ENCODE data around the gene MARF1. TPM values are rescaled to one million over a fixed set of nuclear protein-coding genes. Genes with fewer than 3 reads are reported as not detected.

The MARF1 gene
- total RNA-seq, 4 donors from 2014 or later: 16.8 to 33.8 (median 19.2) TPM

- intact Hi-C loops (cut with DNase I): no loop called here
- Histone ChIP-seq H3K9me3 (no peaks in the 10 kb centered on the region), H3K4me3 (no peak overlapping the region), H3K27me3 (no peaks in the 10 kb centered on the region), H3K27ac (no peak overlapping the region), H3K4me1 (peaks cover 8 to 34% (median 25%) of the 10 kb centered on the region in 3 donors), H3K36me3 (peaks cover 0 to 64% (median 31%) of the 10 kb centered on the region in 3 donors)
- DNase-seq: no peak
- 66 to 70% methylated on average over 6 of the region's 6 CpGs for WGBS, 2 donors
- TF ChIP-seq POLR2A (IDR thresholded peaks at IDR 0.05): no peak
- TF ChIP-seq, protein P1, sequence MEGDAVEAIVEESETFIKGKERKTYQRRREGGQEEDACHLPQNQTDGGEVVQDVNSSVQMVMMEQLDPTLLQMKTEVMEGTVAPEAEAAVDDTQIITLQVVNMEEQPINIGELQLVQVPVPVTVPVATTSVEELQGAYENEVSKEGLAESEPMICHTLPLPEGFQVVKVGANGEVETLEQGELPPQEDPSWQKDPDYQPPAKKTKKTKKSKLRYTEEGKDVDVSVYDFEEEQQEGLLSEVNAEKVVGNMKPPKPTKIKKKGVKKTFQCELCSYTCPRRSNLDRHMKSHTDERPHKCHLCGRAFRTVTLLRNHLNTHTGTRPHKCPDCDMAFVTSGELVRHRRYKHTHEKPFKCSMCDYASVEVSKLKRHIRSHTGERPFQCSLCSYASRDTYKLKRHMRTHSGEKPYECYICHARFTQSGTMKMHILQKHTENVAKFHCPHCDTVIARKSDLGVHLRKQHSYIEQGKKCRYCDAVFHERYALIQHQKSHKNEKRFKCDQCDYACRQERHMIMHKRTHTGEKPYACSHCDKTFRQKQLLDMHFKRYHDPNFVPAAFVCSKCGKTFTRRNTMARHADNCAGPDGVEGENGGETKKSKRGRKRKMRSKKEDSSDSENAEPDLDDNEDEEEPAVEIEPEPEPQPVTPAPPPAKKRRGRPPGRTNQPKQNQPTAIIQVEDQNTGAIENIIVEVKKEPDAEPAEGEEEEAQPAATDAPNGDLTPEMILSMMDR (IDR thresholded peaks at IDR 0.05): no peak
These were observed 48.1 kb downstream of the MARF1 start for GRCh38 chr16:15594711-15595320.

DNA sequence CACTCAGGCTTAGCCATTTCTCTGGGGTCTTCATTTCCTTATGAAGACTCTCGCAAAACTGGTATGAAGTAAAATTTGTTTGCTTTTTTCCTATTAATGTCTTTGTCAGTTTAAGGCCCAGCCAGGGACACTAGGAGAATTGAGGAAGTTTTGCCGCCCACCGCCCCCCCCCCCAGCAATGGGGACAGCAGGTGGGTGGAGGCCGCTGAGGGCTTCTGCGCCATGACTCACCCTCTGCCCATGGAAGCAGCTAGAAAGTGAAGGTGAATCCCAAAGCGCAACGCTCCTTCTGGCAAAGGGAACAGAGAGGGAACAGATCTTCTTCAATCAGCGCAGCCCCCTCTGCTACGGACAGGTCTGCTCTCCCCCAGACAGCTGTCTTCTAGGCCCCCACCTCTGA, 49.7 kb downstream of the MARF1 start:
- peak overlapping the region; percentile 58 to 93 (median 68) for H3K27ac ChIP-seq
- H3K27me3 ChIP-seq: no peaks in the 10 kb centered on the region
- intact Hi-C loops (cut with DNase I): no loop called here
- no peak for TF ChIP-seq POLR2A (IDR thresholded peaks at IDR 0.05)
- TF ChIP-seq, protein P1 (IDR thresholded peaks at IDR 0.05): no peak
- no peaks in the 10 kb centered on the region for H3K9me3 ChIP-seq
- H3K36me3 ChIP-seq: peaks cover 0 to 54% (median 21%) of the 10 kb centered on the region in 3 donors
- peaks cover 10 to 44% (median 32%) of the 10 kb centered on the region in 3 donors for H3K4me1 ChIP-seq
- 69 to 84% methylated on average over 5 to 7 of the region's 9 CpGs for WGBS, 2 donors
- no peak for DNase-seq
- H3K4me3 ChIP-seq: no peak overlapping the region

DNA sequence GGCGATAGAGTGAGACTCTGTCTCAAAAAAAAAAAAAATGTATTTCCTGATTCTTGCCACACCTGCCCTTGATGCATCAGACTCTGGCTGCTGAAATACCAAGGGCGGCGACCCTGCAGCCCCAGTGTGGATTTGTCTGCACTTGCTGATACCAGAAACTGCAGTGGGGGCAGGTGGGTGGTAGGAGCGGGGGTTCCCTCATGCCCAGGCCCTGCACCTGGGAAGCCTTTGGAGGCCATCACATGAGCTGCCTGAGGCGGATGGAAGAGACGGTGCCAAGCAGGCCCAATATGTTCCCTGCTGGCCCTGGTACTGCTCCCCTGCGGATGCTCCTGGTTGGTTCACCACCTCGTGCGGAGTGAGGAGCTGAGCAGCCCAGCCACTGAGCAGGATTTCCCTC, 50.6 kb downstream of the MARF1 start:
- peaks cover 4 to 50% (median 16%) of the 10 kb centered on the region in 3 donors for H3K36me3 ChIP-seq
- no peak for DNase-seq
- no peaks in the 10 kb centered on the region for H3K27me3 ChIP-seq
- H3K4me3 ChIP-seq: no peak overlapping the region
- TF ChIP-seq, protein P1 (IDR thresholded peaks at IDR 0.05): peak in 1 of 6 experiments; percentile 15
- TF ChIP-seq POLR2A (IDR thresholded peaks at IDR 0.05): no peak
- H3K27ac ChIP-seq: peak overlapping the region; percentile 58 to 93 (median 68)
- 19 to 42% methylated on average over 3 to 9 of the region's 9 CpGs for WGBS, 2 donors
- H3K9me3 ChIP-seq: no peaks in the 10 kb centered on the region
- intact Hi-C loops (cut with DNase I): no loop called here
- H3K4me1 ChIP-seq: peaks cover 10 to 44% (median 32%) of the 10 kb centered on the region in 3 donors

GRCh38 chr16:15587152-15587825, 55.7 kb downstream of the MARF1 start:
- TF ChIP-seq, protein P1 (IDR thresholded peaks at IDR 0.05): no peak
- TF ChIP-seq POLR2A (IDR thresholded peaks at IDR 0.05): no peak
- DNase-seq: no peak
- H3K9me3 ChIP-seq: peaks cover 0 to 6% (median 0%) of the 10 kb centered on the region in 3 donors
- no peak overlapping the region for H3K4me3 ChIP-seq
- no peak overlapping the region for H3K27ac ChIP-seq
- no peaks in the 10 kb centered on the region for H3K27me3 ChIP-seq
- peaks cover 10 to 35% (median 24%) of the 10 kb centered on the region in 3 donors for H3K4me1 ChIP-seq
- intact Hi-C loops (cut with DNase I): no loop called here
- H3K36me3 ChIP-seq: peaks cover 5 to 47% (median 5%) of the 10 kb centered on the region in 3 donors
- 95 to 96% methylated on average over 13 of the region's 17 CpGs for WGBS, 2 donors

DNA sequence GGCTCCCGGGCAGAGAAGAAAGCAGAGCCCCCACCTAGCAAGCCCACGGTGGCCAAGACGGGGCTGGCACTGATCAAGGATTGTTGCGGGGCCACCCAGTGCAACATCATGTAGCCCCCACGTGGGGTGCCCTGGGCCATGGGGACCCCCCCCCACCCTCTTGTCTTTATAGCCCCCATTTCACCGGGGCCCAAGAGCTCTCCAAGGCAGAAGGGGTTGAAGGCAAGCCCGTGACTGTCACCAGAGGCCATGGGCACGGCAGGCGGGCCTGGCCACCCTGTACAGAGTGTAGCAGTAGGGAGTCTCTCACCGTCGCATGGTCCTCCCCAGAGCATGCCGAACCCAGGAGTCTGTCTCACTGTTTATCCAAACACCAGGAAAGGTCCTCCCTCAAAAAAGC, 56.2 kb downstream of the MARF1 start:
- no peak overlapping the region for H3K4me3 ChIP-seq
- peaks cover 10 to 34% (median 21%) of the 10 kb centered on the region in 3 donors for H3K4me1 ChIP-seq
- DNase-seq: no peak
- intact Hi-C loops (cut with DNase I): no loop called here
- 97% methylated on average over 6 of the region's 12 CpGs; no CpG with 5 or more reads in 1 of the 2 donors for WGBS, 2 donors
- H3K9me3 ChIP-seq: peaks cover 0 to 6% (median 0%) of the 10 kb centered on the region in 3 donors
- H3K27ac ChIP-seq: no peak overlapping the region
- no peaks in the 10 kb centered on the region for H3K27me3 ChIP-seq
- TF ChIP-seq, protein P1 (IDR thresholded peaks at IDR 0.05): no peak
- TF ChIP-seq POLR2A (IDR thresholded peaks at IDR 0.05): no peak
- peaks cover 5 to 52% (median 5%) of the 10 kb centered on the region in 3 donors for H3K36me3 ChIP-seq

All from esophagus squamous epithelium (tissue), 5 donors.